ENCODE measurements around the gene SHROOM2.

SHROOM2 gene

GRCh38 chrX:9746148-9746888 is 39.9 kb upstream of the SHROOM2 start:
- no peak for DNase-seq
- H3K27ac ChIP-seq = no peak overlapping the region
- H3K27me3 ChIP-seq = no peaks in the 10 kb centered on the region
- H3K9me3 ChIP-seq = no peaks in the 10 kb centered on the region
- no peaks in the 10 kb centered on the region for H3K4me1 ChIP-seq
- no peak for TF ChIP-seq CTCF (IDR thresholded peaks at IDR 0.05)
- intact Hi-C loops (cut with DNase I; ENCODE audit: low total_unique reads) = no loop called here
- H3K36me3 ChIP-seq = no peaks in the 10 kb centered on the region
- no peak overlapping the region for H3K4me3 ChIP-seq

- H3K4me1 ChIP-seq = no peaks in the 10 kb centered on the region
- no peaks in the 10 kb centered on the region for H3K27me3 ChIP-seq
- no peak for DNase-seq
- intact Hi-C loops (cut with DNase I; ENCODE audit: low total_unique reads) = no loop called here
- H3K36me3 ChIP-seq = no peaks in the 10 kb centered on the region
- TF ChIP-seq CTCF (IDR thresholded peaks at IDR 0.05) = no peak
- H3K4me3 ChIP-seq = no peak overlapping the region
- H3K27ac ChIP-seq = no peak overlapping the region
- H3K9me3 ChIP-seq = no peaks in the 10 kb centered on the region
These were observed 38.6 kb upstream of the SHROOM2 start for GRCh38 chrX:9747644-9748043.

- Histone ChIP-seq H3K9me3 (no peaks in the 10 kb centered on the region), H3K27me3 (no peaks in the 10 kb centered on the region), H3K4me3 (no peak overlapping the region), H3K4me1 (no peaks in the 10 kb centered on the region), H3K36me3 (no peaks in the 10 kb centered on the region), H3K27ac (no peak overlapping the region)
- DNase-seq = no peak
- intact Hi-C loops (cut with DNase I; ENCODE audit: low total_unique reads) = no loop called here
- no peak for TF ChIP-seq CTCF (IDR thresholded peaks at IDR 0.05)
These were observed 37.0 kb upstream of the SHROOM2 start for GRCh38 chrX:9749146-9749692.

- Histone ChIP-seq H3K4me3 (no peak overlapping the region), H3K9me3 (peaks cover 0 to 7% (median 4%) of the 10 kb centered on the region in 3 donors), H3K27me3 (no peaks in the 10 kb centered on the region), H3K4me1 (no peaks in the 10 kb centered on the region), H3K27ac (no peak overlapping the region), H3K36me3 (no peaks in the 10 kb centered on the region)
- TF ChIP-seq CTCF (IDR thresholded peaks at IDR 0.05) = no peak
- intact Hi-C loops (cut with DNase I; ENCODE audit: low total_unique reads) = no loop called here
- DNase-seq = no peak
These were observed 28.9 kb upstream of the SHROOM2 start for GRCh38 chrX:9757366-9757765.

GRCh38 chrX:9758021-9758638 is 28.1 kb upstream of the SHROOM2 start:
- intact Hi-C loops (cut with DNase I; ENCODE audit: low total_unique reads) = no loop called here
- H3K36me3 ChIP-seq = no peaks in the 10 kb centered on the region
- H3K27me3 ChIP-seq = no peaks in the 10 kb centered on the region
- no peaks in the 10 kb centered on the region for H3K4me1 ChIP-seq
- peaks cover 0 to 7% (median 4%) of the 10 kb centered on the region in 3 donors for H3K9me3 ChIP-seq
- no peak overlapping the region for H3K4me3 ChIP-seq
- no peak for TF ChIP-seq CTCF (IDR thresholded peaks at IDR 0.05)
- no peak for DNase-seq
- no peak overlapping the region for H3K27ac ChIP-seq
